Natural killer cell (primary cell): ENCODE data around the gene PARVA. TPM values are rescaled to one million over a fixed set of nuclear protein-coding genes. Genes with fewer than 3 reads are reported as not detected.

ENCODE experiments used
- ATAC-seq, 3 donors: fragments of 150-1000 bp in 2 of 3; fragments of 200-7000 bp in 1 of 3; cut with Tn5 transposase; 1 replicate in 1 of 3; 2 replicates in 2 of 3; pipeline ENCODE4 v1.10.0; 2021; ENCODE audit warnings: mild to moderate bottlenecking in 2 of 3, moderate library complexity in 2 of 3
- DNase-seq, 2 donors: peaks; one replicate each; pipeline versions ENCODE4 v3.0.0 to v3.0.0-alpha.2; 2013 to 2021; ENCODE audit warnings: mixed read lengths in 1 of 2
- H3K27ac ChIP-seq: one replicate; pipeline ENCODE4 v1.5.1; 2013; ENCODE audit warnings: mild to moderate bottlenecking, low read length
- H3K27me3 ChIP-seq: one replicate; pipeline ENCODE4 v1.6.1; 2013; ENCODE audit warnings: low read length; ENCODE audit not compliant: control insufficient read depth, insufficient read depth
- H3K36me3 ChIP-seq: one replicate; pipeline ENCODE4 v1.6.1; 2013; ENCODE audit warnings: low read length; ENCODE audit not compliant: control insufficient read depth, insufficient read depth
- H3K4me1 ChIP-seq: one replicate; pipeline ENCODE4 v1.6.1; 2013; ENCODE audit warnings: low read length; ENCODE audit not compliant: control insufficient read depth, insufficient read depth
- H3K4me3 ChIP-seq: one replicate; pipeline ENCODE4 v1.5.1; 2013; ENCODE audit warnings: low read length
- H3K9me3 ChIP-seq: one replicate; pipeline ENCODE4 v1.6.1; 2013; ENCODE audit warnings: low read length; ENCODE audit not compliant: control insufficient read depth, insufficient read depth
- H3K27ac Mint-ChIP-seq, 2 donors: one replicate each; pipeline ENCODE4 v1.8.0; 2022; ENCODE audit warnings: mild to moderate bottlenecking in 2 of 2, mixed read lengths in 2 of 2, moderate library complexity in 1 of 2
- H3K27me3 Mint-ChIP-seq, 2 donors: one replicate each; pipeline ENCODE4 v1.8.0; 2022; ENCODE audit warnings: low read depth in 2 of 2, mixed read lengths in 2 of 2
- H3K36me3 Mint-ChIP-seq: one replicate; pipeline ENCODE4 v1.8.0; 2022; ENCODE audit warnings: mixed read lengths
- H3K4me1 Mint-ChIP-seq, 2 donors: one replicate each; pipeline ENCODE4 v1.8.0; 2022; ENCODE audit warnings: mixed read lengths in 2 of 2
- H3K4me3 Mint-ChIP-seq: one replicate; pipeline ENCODE4 v1.8.0; 2022; ENCODE audit warnings: mild to moderate bottlenecking, moderate library complexity, mixed read lengths
- H3K9me3 Mint-ChIP-seq, 2 donors: one replicate each; pipeline ENCODE4 v1.8.0; 2022; ENCODE audit warnings: mixed read lengths in 2 of 2
- WGBS: methylation state at CpG from one replicate; pipeline ENCODE4 v1.1.7; 2013; ENCODE audit warnings: missing lambda C conversion rate; ENCODE audit not compliant: insufficient coverage; 5-methylcytosine and 5-hydroxymethylcytosine counted together
- intact Hi-C: fragments of 100-400 bp; cut with micrococcal nuclease; formaldehyde crosslinking; loops from one replicate; pipeline ENCODE4 v1.14.2; 2022
- total RNA-seq, 4 donors: library from RNA; stranded (reverse); fragments of 120-200 nt in 1 of 4; gene quantifications; one replicate each; pipeline versions ENCODE4 v1.2.3 to v1.2.4, GENCODE V29; 2013 to 2022
- TF ChIP-seq, protein P1 (sequence below): fragments of 200-600 bp; IDR thresholded peaks from one replicate; pipeline ENCODE4 v1.8.0; 2022; ENCODE audit warnings: antibody characterized with exemption

PARVA gene
- total RNA-seq, 3 donors from 2014 or later (not counting 1 experiment from before 2014, with no cell fraction given) = 0.07 to 1.0 TPM; not detected in 1

GRCh38 chr11:12502046-12502445, 124.7 kb downstream of the PARVA start:
- Histone ChIP-seq H3K9me3 (no peaks in the 10 kb centered on the region), H3K27ac (no peak overlapping the region), H3K4me1 (no peaks in the 10 kb centered on the region), H3K4me3 (no peak overlapping the region), H3K27me3 (no peaks in the 10 kb centered on the region), H3K36me3 (no peaks in the 10 kb centered on the region)
- H3K27ac Mint-ChIP-seq = no peak overlapping the region
- no peaks in the 10 kb centered on the region for H3K4me1 Mint-ChIP-seq
- H3K27me3 Mint-ChIP-seq = peaks cover 0 to under 1% of the 10 kb centered on the region in 2 donors
- intact Hi-C loops = no loop called here
- no peaks in the 10 kb centered on the region for H3K36me3 Mint-ChIP-seq
- TF ChIP-seq, protein P1, sequence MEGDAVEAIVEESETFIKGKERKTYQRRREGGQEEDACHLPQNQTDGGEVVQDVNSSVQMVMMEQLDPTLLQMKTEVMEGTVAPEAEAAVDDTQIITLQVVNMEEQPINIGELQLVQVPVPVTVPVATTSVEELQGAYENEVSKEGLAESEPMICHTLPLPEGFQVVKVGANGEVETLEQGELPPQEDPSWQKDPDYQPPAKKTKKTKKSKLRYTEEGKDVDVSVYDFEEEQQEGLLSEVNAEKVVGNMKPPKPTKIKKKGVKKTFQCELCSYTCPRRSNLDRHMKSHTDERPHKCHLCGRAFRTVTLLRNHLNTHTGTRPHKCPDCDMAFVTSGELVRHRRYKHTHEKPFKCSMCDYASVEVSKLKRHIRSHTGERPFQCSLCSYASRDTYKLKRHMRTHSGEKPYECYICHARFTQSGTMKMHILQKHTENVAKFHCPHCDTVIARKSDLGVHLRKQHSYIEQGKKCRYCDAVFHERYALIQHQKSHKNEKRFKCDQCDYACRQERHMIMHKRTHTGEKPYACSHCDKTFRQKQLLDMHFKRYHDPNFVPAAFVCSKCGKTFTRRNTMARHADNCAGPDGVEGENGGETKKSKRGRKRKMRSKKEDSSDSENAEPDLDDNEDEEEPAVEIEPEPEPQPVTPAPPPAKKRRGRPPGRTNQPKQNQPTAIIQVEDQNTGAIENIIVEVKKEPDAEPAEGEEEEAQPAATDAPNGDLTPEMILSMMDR = no peak
- ATAC-seq (no peak), DNase-seq (no peak)
- H3K9me3 Mint-ChIP-seq = no peaks in the 10 kb centered on the region
- 84% methylated on average over 2 of the region's 2 CpGs for WGBS
- H3K4me3 Mint-ChIP-seq = no peak overlapping the region

DNA sequence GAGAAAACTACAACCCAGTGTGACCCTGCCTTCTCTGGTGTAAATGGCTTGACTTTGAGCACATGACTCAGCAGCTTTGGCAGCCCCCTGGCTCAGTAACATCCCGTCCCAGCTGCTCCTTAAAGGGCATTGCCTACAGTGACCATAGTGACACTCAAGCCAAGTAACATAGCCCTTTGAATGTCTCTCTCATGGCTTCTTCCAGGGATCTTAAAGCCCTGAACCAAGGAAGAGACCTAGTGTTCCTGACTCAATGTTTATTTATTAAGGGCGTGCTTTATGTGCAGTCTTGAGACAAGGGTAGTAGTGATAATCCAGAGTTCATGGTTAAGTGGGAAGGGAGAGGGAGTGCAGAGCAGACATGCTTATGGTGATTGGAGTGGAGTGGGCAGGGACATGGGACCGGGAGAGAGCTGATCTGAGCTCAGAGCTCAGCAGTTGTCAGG, 125.7 kb downstream of the PARVA start:
- TF ChIP-seq, protein P1 = no peak
- Mint-ChIP-seq H3K4me1 (no peaks in the 10 kb centered on the region), H3K4me3 (no peak overlapping the region), H3K27me3 (peaks cover 2 to 8% of the 10 kb centered on the region in 2 donors), H3K27ac (no peak overlapping the region), H3K36me3 (no peaks in the 10 kb centered on the region), H3K9me3 (no peaks in the 10 kb centered on the region)
- no peak overlapping the region for H3K4me3 ChIP-seq
- intact Hi-C loops = no loop called here
- H3K9me3 ChIP-seq = no peaks in the 10 kb centered on the region
- ATAC-seq (no peak), DNase-seq (no peak)
- 80% methylated on average over 3 of the region's 3 CpGs for WGBS
- no peaks in the 10 kb centered on the region for H3K27me3 ChIP-seq
- H3K36me3 ChIP-seq = no peaks in the 10 kb centered on the region
- no peaks in the 10 kb centered on the region for H3K4me1 ChIP-seq
- no peak overlapping the region for H3K27ac ChIP-seq

DNA sequence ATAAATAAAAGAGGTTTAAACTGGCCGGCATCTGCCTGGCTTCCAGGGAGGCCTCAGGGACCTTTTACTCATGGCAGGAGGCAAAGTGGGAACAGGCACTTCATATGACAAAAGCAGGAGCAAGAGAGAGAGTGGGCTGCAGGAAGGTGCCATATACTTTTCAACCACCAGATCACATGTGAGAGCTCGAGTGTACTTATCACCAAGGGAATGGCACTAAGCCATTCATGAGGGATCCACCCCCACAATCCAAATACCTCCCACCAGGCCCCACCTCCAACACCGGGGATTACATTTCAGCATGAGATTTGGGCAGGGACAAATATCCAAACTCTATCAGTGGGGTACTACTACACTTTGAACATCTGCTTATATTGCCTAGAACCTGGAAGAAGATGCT, 126.5 kb downstream of the PARVA start:
- intact Hi-C loops = no loop called here
- Mint-ChIP-seq H3K9me3 (no peaks in the 10 kb centered on the region), H3K27ac (no peak overlapping the region)

GRCh38 chr11:12505183-12505582, 127.8 kb downstream of the PARVA start:
- H3K27me3 ChIP-seq = no peaks in the 10 kb centered on the region

More for the DNA sequence above, 126.5 kb downstream of the PARVA start:
- H3K9me3 ChIP-seq = no peaks in the 10 kb centered on the region
- H3K4me1 Mint-ChIP-seq = no peaks in the 10 kb centered on the region
- WGBS = 51% methylated on average over 3 of the region's 3 CpGs
- TF ChIP-seq, protein P1 = no peak
- peaks cover 2 to 8% of the 10 kb centered on the region in 2 donors for H3K27me3 Mint-ChIP-seq
- ATAC-seq (no peak), DNase-seq (no peak)
- no peak overlapping the region for H3K4me3 Mint-ChIP-seq
- H3K27me3 ChIP-seq = no peaks in the 10 kb centered on the region
- no peaks in the 10 kb centered on the region for H3K36me3 Mint-ChIP-seq
- no peak overlapping the region for H3K27ac ChIP-seq
- H3K4me3 ChIP-seq = no peak overlapping the region
- no peaks in the 10 kb centered on the region for H3K36me3 ChIP-seq
- no peaks in the 10 kb centered on the region for H3K4me1 ChIP-seq

More at GRCh38 chr11:12505183-12505582, 127.8 kb downstream of the PARVA start:
- H3K4me3 ChIP-seq = no peak overlapping the region
- no peaks in the 10 kb centered on the region for H3K4me1 ChIP-seq
- H3K9me3 ChIP-seq = no peaks in the 10 kb centered on the region
- TF ChIP-seq, protein P1 = no peak
- DNase-seq (no peak), ATAC-seq (no peak)
- Mint-ChIP-seq H3K27ac (no peak overlapping the region), H3K4me3 (no peak overlapping the region), H3K9me3 (no peaks in the 10 kb centered on the region), H3K4me1 (no peaks in the 10 kb centered on the region), H3K36me3 (no peaks in the 10 kb centered on the region), H3K27me3 (peaks cover 2 to 8% of the 10 kb centered on the region in 2 donors)
- intact Hi-C loops = no loop called here
- H3K36me3 ChIP-seq = no peaks in the 10 kb centered on the region
- 83% methylated on average over 2 of the region's 2 CpGs for WGBS
- H3K27ac ChIP-seq = no peak overlapping the region
